Hematopoietic multipotent progenitor cell treated with erythropoietin and hydrocortisone succinate and interleukin-3 and kit ligand, for 17 days (in vitro differentiated cells): ENCODE data around the gene TEX48.

ENCODE experiments used
- DNase-seq: peaks from one replicate; pipeline ENCODE4 v3.0.0-alpha.2; 2015; ENCODE audit warnings: low spot score

TEX48 gene

DNA sequence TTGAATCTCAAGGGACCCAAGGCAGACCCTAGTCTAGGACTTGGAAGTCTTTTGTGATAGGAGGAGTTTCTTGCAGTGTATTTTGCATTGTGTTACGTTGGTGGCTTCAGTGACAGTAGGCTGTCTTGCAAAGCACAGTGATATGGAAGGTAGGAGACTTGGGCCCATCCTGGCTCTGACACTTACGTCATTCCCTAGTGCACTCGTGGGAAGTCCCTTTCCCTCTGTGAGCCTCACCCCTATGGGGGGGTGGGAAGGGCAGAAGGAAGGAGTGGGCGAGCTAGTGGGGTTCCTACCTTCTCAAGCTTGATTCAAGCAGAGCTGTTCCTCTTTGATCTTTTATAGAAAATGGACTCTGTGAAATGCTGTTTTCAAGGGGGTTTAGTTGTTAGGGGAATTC lies 15.1 kb downstream of the TEX48 start:
- DNase-seq = no peak

DNA sequence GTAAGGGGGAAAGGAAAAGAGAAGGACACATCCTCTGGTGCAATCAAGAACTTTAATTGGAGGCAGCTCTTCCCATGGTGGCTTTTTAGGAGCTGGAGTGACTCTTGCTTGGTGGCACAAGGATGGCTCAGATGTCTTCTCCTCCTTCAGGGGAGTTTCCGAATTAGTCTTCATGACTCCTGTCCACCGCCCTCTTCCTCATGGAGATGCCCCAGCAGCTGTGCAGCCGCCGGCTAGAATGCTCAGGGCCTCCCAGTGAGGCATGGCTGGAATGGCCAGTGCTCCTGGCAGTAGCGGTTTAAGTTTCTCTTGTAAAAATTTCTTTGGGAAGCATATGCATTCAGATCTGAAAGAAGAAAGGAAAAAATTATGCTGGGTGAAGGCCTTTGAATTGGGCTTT lies 15.6 kb downstream of the TEX48 start:
- no peak for DNase-seq

DNA sequence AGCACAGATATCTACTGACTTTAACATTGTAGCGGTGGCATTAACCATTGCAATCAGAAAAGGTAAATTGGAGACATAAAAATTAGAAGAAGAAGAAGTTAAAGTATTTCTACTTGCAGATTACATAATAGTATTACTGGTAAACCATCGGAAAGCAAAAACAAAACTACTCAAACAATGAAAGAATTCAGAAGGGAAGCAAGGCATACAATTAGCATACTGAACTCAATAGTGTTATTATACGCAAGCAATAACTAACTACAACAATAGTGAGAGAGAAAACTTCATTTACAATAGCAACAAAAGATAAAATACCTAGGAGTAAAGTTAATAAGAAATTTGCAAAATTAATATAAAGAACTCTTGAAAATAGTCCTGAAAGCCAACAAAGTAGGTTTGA lies 17.8 kb downstream of the TEX48 start:
- no peak for DNase-seq

DNA sequence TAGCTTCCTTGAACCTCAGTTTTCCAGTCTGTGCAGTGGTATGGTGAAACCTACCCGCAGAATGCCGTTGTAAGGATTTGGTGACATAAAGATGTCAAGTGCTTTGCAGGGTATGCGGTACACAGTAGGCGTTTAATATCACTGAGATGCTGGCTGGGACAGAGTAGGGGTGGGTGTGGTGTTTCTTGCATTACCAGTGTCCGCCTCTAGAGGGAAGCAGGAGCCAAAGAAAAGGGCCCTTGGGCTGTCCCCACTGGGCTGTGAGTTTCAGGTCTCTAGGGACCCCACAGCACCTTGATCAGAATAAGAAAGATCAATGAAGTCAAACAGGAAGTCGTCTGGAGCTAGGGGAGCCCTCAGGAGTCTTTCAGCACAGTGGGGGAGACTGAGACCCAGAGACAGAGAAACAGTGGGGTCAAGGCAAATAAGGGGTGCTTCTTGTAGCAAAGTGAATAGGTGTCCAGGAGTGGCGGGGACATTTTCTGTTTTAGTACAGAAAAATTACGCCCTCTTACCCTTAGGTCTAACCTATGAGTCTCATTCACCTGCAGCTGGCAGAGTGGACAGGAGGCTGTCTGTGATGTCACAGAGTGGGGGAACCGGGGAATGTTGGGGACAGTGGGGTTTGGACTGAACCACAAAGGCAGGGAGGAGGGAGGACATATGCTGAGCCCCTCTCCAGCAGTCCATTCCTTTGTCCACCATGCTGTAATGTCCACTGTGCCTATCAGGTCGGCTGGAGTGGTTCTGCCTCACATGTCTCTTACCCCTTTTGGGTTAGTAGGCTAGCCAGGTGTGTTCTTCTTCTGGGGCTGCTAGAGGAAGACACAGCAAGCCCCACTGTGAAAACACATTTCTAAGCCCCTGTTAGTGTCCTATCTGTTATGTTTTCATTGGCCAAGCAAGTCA lies 19.7 kb downstream of the TEX48 start:
- peak; percentile 54 for DNase-seq

DNA sequence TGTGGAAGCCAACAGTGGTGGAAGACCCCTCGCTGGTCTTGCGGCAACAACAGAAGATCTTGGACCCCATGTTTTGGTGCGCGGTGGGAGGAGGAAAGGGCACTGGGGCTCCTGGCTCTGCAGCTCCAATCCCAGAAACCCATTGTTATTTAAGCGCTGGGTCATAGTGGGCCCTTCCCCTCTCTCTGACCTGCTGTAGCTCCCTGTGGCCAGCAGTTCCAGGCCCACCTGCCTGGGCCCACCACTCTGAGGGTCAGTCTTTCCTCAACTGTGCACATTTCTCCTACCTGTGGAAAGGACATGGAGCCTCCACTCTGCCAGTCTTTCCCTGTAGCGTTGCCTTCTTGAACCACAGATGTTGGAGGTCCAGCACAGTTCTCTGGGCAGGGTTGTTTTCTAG lies 24.3 kb downstream of the TEX48 start, which contains the start of gene TEX53:
TEX53 (minus strand) TSS at position 101 of the 400 bp plus-strand sequence; CDS start at position 70, 31 bp downstream.
- DNase-seq = no peak

DNA sequence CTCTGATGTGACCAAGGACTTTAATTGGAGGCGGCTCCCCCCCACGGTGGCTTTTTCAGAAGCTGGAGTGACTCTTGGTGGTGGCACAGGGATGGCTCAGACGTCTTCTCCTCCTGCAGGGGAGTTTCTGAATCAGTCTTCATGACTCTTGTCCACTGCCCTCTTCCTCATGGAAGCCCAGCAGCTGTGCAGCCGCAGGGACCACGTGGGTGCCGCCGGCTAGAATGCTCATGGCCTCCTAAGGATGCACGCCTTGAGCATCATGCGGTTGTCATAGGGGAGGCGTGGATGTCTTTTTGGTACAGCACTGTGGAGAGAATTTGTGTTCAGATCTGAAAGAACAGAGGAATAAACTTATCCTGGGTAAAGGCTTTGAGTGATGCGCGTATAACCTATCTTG lies 25.7 kb downstream of the TEX48 start:
- DNase-seq = no peak

DNA sequence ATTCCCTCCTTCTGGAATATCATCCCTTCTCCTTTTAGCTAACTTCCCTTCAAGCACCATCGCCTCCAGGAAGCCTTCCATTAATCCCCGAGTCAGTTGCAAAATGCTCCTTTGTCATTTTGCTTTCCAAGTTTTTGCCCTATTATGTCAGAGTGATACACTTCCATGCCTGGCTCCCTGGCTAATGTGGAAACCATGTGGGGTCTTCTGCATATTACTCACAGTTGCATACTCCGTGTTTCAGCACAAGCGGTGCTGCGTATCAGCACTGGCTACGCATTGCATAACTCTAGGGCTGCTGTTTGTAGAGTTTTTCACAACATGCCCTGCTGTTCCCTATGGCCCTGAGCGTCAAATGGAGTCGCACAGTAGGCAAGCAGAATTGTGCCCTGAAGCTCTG lies 26.3 kb downstream of the TEX48 start:
- no peak for DNase-seq

DNA sequence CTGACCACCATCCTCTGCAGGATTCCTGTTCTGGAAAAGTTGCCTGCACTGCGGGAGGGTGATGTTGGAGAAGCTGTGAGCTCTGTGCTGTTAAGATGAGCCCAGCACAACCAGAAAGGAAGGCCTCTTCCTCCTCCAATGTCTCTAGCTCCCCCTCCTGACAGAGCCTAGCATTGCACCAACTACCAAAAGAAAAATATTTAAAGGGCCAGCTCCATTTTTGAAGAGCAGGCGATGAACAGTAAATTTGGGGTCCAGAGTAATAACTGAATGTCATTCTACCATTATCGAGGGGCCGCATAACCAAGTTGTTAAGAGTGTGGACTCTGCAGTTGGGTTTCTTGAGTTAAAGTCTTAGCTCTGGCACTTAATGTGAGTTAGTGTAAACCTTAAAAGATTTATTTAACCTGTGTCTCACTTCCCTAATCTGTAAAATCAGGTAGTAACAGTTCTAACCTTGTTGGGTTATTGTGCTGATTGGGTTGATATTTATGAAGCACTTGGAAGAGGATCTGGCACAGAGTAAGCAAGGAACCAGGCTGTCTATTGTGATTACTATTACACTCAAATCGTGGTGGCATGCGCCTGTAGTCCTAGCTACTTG lies 28.3 kb downstream of the TEX48 start:
- DNase-seq = peak; percentile 62

DNA sequence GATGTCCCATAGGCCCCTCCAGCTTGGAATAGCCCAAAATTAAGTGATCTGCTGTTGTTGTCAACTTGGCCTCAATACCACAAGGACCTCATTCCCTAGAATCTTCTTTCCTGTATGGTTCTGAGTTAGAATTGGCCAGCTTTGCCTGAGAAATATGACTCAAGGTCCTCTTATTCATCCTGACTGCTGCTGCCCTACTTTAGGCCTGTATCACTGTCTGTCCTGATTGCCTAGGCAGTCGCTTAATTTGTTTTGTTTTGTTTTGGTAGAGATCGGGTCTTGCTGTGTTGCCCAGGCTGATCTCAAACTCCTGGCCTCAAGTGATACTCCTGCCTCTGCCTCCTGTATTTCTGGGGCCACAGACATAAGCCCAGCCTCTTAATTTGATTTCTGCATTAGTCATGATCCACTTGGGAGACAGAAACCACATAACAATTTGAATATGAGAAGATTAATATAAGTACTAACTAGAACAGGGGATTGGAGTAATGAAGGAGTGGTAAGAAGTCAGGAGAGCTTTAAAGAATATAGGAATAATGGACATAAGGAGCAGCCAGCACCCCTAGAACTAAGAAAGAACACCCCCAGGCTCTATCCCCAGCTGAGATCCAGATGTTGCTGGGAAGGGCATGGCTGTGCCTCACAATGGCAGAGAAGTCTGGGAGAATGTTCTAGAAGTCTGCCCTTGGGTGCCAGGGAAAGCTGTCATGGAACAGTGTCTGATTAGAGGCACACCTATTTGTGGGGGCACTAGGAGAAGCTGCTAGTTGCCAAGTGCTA lies 29.0 kb downstream of the TEX48 start:
- no peak for DNase-seq

DNA sequence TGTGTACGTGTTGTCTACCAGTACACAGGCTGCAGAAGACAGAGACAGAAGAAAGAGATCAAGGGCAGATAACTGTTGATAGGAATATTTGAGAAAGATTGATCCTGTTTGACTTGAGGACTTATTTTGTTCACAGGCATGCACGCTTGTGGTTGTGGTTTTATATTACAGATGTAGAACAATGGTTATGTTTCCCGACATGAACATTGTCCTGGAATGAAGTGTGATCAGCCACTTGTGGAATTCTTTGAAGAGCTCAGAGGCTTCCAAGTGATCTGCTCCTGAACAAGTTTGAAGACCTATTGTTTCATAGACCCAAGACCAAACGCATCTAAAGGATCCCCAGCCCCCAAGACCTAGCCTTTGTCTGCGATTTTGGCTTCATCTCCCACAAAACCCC lies 38.1 kb downstream of the TEX48 start:
- no peak for DNase-seq

DNA sequence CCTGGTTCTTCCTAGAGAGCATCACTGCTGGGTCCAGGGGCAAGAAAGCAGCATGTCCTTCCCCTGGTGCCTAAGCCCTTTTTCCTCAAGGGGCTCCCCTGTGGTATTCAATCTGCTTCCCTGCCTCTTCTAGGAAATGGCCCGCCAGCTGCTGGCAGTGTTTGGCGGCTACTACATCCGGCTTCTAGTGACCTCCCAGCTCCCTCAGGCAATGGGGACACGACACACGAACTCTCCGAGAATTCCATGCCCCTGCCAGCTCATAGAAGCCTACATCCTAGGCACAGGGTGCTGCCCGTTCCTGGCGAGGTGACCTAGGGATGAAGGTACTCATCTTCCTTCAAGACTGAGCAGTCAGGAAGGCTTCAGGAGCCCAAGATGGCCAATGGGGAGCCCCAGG lies 39.0 kb downstream of the TEX48 start:
- DNase-seq = no peak

DNA sequence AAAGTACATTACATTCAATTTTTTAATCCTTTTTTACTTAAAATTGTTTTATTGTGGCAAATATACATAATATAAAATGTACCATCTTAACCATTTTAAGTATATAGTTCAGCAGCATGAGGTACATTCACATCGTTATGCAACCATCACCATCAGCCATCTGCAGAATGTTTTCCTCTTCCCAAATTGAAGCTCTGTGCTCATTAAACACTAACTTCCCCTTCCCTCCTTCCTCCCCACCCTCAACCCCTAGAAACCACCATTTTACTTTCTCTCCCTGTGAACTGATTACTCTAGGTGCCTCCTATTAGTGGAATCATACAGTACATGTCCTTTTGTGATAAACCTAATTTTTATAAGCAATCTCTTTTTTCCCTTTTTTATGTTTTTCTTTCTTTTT lies 40.0 kb downstream of the TEX48 start:
- DNase-seq = no peak

DNA sequence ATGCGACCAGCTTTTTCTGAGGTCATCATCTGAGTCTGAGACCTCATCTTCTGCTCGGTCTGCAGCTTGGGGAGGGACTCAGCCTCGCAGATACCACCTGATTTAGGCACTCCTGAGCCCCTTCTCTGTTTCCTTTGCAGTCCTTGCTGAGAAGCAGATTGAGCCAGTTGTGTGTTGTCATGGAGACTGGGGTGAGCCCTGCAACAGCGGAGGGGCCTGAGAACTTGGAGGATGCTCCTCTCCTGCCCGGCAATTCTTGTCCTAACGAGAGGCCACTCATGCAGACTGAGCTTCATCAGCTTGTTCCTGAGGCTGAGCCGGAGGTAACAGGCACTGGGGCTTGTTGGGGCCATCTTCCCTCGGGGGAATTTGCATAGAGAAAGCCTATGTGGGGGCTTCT lies 43.6 kb downstream of the TEX48 start:
- DNase-seq = no peak

DNA sequence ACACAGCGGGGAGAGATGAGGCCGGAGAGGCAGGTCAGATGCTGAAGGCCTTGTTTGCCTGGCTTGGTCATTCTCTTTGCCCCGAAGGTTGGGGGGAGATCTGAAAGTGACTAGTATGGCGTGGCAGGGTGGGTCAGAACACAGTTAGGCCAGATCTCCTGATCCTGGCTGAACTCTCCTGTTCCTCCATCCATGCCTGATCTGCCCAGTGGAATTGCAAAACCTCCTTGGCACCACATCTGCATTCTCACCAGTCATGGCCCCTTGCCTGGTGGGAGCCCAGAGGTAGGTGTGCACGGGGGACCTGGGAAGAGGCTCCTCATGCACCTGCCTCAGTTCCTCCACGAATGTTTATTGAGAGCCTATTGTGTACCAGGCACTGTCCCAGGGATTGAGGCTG lies 47.6 kb downstream of the TEX48 start:
- no peak for DNase-seq

DNA sequence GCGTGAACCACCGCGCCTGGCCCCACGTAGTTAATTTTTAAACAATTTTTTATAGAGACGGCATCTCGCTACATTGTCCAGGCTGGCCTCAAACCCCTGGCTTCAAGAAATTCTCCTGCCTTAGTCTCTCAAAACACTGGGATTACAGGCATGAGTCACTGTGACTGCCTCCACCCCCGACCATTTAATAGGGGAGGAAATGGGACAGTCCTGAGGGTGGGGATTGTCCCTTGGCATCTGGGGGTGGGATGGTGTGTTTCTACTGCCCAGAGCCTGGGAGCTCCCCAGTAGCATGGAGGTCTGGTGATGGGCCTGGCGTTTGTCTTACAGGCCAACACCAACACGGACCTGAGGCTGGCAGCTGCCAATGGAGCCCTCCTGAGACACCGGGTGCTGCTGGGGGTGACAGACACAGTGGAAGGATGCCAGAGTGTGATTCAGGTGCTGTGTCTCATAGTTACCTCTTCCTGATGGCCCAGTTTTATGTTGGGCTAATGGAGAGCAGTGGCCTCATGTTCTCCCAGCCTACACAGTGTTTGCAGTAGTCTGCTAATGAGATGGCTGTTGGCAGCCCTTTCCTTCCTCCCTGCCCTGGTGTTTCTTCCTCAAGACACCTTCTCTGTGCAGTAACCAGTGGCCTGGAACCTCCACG lies 48.4 kb downstream of the TEX48 start:
- no peak for DNase-seq

DNA sequence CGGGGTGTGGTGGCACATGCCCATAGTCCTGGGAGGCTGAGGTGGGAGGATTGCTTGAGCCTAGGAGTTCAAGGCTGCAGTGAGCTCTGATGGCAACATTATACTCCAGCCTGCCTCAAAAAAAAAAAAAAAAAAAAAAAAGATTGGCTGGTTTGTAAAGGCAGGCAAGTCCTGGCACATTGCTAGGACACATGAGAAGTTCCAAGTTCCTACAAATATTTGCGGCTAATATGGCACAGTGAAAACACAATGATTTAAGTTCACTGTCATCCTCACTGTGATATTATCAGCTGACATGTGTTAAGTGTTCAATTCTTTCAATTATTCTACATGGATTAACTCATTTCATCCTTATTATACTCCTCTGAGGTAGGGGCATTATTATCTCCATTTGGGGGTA lies 50.8 kb downstream of the TEX48 start:
- no peak for DNase-seq

DNA sequence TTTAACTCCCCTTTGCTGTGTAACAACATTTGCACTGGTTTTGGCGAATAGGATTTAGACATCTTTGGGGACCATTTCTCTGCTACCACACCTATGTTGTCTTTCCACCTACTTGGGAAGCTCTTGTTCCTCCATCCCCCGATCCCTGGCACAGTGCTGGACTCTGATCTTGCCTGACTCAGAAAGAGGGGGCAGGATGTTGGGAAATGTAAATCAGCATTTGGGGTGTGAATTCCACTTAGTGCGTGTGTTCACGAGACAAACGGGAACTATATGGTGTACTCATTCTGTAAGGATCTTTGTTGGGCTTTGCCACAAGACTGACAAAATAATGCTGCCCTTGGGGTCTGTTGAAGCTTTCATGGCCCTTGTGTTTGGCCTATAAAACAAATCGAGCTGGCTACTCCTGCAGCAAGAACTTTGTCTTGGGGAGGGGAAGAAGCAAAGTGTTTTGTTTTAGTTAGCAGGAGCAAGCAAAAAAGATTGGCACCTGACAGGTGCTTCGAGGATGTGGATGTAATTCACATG lies 52.4 kb downstream of the TEX48 start:
- no peak for DNase-seq

DNA sequence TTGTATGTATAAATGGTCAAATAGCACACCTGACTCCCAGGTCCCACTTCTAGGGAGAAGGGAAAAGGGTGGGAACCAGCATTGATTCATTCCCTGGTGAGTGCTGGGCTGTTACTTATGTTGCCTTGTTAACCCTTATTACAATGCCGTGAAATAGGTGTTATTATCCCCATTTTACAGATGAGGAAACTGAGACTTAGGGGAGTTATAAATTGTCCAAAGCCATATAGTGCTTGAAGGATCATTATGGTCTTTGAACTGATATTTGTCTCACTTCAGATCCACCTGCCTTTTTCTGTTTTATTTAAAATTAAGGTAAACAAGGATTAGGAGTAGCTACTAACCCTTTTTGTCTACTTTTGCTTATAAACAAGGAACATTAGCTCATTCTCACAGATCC lies 54.4 kb downstream of the TEX48 start:
- no peak for DNase-seq

DNA sequence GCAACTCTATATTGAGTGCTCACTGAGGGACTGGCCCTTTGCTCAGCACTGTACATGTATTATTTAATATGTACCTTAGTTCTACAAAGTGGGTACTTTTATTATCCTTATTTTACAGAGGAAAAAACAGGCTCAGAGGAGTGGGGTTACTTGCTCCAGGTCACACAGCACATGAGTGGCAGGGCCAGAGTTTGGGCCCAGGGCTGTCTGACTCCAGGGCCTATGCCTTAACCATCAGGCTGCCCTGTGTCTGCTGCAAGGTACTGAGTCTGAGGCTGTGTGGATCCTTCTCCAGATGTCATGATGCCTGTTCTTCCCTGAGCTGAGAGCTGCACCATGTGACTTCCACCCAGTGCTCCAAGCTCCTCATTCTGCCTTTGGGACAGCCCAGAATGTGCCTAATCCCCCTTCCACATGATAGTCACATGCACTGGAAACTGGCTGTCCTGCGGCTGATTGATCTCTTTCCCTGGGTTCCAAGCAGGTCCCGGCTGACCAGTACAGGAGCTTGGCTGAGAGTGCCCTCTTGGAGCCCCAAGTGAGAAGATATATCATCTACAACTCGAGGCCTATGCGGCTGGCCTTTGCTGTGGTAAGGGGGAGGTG lies 55.5 kb downstream of the TEX48 start:
- no peak for DNase-seq

DNA sequence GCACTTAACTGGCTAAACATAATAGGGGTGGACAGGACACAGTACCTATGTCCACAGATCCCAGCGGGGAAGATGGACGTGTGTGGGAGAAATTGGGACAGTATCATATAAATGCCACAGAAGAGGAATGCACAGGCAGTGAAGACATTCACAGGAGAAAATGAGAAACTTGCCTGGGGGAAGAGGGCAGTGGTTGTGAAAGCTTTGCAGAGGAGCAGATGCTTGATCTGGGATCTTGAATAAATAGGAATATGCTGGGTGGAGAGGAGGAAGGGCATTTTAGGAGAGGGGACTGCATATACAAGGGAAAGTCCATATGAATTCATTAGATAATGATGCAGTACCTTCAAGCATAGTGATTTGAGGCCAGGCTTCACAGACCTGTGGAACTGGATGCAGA lies 57.3 kb downstream of the TEX48 start:
- no peak for DNase-seq

DNA sequence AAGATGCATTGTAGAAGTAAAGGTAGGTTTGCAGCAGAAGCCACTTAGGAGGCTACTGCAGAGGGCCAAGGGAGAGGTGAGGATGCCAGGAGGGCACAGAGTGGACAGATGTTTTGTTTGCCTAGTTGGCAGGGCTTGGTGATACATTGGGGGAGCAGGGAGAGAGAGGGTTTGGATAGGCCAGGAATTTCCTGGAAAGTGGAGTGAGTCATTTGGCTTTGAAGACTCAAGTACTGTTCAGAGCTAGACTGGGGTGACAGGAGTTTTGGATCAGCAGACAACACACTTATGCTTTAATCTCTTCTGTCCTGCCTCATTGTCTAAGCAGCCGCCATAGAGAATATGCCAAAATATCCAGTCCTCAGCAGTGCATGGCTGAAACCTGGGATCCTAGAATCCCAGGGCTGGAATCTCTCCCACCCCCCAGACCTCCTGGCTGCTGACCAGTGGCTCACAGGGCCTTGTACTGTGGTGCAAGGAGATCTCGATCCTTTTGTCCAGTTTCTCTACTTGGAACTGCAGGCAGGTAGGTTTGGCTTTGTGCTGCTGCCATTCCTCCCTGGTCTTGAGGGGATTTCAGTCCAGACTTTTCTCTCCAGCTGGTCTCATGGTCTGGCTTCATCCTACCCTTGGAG lies 59.9 kb downstream of the TEX48 start:
- no peak for DNase-seq
